Measurements from ENCODE around the gene RPGRIP1L. TPM values are rescaled to one million over a fixed set of nuclear protein-coding genes. Genes with fewer than 3 reads are reported as not detected.

The RPGRIP1L gene
- total RNA-seq, 1 experiment from 2014 or later = 9.8 TPM

DNA sequence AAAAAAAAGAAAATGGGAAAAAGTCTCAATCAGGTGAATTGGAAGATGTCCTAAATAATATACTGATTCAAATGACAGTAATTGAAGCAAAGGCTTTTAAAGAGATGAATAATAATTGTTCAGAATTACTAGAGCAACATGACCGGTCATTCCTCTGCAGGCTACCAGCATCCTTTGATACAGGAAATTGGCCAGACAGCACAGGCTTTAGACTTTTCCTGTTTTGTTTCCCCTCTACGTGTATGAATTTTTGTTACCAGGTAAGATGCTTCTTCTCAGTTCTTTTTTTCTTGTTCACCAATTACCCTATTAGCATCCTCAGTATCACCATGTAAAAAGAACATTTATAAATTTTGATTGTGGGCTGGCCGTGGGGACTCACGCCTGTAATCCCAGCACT, 77.5 kb downstream of the RPGRIP1L start (continued):
- TF ChIP-seq, protein P1, sequence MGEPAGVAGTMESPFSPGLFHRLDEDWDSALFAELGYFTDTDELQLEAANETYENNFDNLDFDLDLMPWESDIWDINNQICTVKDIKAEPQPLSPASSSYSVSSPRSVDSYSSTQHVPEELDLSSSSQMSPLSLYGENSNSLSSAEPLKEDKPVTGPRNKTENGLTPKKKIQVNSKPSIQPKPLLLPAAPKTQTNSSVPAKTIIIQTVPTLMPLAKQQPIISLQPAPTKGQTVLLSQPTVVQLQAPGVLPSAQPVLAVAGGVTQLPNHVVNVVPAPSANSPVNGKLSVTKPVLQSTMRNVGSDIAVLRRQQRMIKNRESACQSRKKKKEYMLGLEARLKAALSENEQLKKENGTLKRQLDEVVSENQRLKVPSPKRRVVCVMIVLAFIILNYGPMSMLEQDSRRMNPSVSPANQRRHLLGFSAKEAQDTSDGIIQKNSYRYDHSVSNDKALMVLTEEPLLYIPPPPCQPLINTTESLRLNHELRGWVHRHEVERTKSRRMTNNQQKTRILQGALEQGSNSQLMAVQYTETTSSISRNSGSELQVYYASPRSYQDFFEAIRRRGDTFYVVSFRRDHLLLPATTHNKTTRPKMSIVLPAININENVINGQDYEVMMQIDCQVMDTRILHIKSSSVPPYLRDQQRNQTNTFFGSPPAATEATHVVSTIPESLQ (CRISPR knock-in tag; IDR thresholded peaks at IDR 0.05) = no peak
- TF ChIP-seq MYBL2 (CRISPR knock-in tag; IDR thresholded peaks at IDR 0.05) (no peak), OVOL2 (CRISPR knock-in tag; IDR thresholded peaks at IDR 0.05; ENCODE audit: borderline replicate concordance) (no peak), ZNF219 (CRISPR knock-in tag; IDR thresholded peaks at IDR 0.05; ENCODE audit: borderline replicate concordance) (no peak), ESRRA (CRISPR knock-in tag; IDR thresholded peaks at IDR 0.05; ENCODE audit: borderline replicate concordance) (no peak), ZNF423 (CRISPR knock-in tag; IDR thresholded peaks at IDR 0.05) (no peak), NFYB (CRISPR knock-in tag; conservative IDR thresholded peaks at IDR 0.05; ENCODE audit: low read depth) (no peak), ZNF121 (CRISPR knock-in tag; IDR thresholded peaks at IDR 0.05) (no peak), CREM (CRISPR knock-in tag; IDR thresholded peaks at IDR 0.05) (no peak)
- TF ChIP-seq, protein P2, sequence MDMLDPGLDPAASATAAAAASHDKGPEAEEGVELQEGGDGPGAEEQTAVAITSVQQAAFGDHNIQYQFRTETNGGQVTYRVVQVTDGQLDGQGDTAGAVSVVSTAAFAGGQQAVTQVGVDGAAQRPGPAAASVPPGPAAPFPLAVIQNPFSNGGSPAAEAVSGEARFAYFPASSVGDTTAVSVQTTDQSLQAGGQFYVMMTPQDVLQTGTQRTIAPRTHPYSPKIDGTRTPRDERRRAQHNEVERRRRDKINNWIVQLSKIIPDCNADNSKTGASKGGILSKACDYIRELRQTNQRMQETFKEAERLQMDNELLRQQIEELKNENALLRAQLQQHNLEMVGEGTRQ (CRISPR knock-in tag; IDR thresholded peaks at IDR 0.05) = no peak
- TF ChIP-seq, protein P3, sequence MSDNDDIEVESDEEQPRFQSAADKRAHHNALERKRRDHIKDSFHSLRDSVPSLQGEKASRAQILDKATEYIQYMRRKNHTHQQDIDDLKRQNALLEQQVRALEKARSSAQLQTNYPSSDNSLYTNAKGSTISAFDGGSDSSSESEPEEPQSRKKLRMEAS (CRISPR knock-in tag; IDR thresholded peaks at IDR 0.05) = no peak
- TF ChIP-seq, protein P4, sequence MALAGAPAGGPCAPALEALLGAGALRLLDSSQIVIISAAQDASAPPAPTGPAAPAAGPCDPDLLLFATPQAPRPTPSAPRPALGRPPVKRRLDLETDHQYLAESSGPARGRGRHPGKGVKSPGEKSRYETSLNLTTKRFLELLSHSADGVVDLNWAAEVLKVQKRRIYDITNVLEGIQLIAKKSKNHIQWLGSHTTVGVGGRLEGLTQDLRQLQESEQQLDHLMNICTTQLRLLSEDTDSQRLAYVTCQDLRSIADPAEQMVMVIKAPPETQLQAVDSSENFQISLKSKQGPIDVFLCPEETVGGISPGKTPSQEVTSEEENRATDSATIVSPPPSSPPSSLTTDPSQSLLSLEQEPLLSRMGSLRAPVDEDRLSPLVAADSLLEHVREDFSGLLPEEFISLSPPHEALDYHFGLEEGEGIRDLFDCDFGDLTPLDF (CRISPR knock-in tag; IDR thresholded peaks at IDR 0.05) = no peak
- TF ChIP-seq, protein P5, sequence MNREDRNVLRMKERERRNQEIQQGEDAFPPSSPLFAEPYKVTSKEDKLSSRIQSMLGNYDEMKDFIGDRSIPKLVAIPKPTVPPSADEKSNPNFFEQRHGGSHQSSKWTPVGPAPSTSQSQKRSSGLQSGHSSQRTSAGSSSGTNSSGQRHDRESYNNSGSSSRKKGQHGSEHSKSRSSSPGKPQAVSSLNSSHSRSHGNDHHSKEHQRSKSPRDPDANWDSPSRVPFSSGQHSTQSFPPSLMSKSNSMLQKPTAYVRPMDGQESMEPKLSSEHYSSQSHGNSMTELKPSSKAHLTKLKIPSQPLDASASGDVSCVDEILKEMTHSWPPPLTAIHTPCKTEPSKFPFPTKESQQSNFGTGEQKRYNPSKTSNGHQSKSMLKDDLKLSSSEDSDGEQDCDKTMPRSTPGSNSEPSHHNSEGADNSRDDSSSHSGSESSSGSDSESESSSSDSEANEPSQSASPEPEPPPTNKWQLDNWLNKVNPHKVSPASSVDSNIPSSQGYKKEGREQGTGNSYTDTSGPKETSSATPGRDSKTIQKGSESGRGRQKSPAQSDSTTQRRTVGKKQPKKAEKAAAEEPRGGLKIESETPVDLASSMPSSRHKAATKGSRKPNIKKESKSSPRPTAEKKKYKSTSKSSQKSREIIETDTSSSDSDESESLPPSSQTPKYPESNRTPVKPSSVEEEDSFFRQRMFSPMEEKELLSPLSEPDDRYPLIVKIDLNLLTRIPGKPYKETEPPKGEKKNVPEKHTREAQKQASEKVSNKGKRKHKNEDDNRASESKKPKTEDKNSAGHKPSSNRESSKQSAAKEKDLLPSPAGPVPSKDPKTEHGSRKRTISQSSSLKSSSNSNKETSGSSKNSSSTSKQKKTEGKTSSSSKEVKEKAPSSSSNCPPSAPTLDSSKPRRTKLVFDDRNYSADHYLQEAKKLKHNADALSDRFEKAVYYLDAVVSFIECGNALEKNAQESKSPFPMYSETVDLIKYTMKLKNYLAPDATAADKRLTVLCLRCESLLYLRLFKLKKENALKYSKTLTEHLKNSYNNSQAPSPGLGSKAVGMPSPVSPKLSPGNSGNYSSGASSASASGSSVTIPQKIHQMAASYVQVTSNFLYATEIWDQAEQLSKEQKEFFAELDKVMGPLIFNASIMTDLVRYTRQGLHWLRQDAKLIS (CRISPR knock-in tag; IDR thresholded peaks at IDR 0.05; ENCODE audit: borderline replicate concordance) = no peak

DNA sequence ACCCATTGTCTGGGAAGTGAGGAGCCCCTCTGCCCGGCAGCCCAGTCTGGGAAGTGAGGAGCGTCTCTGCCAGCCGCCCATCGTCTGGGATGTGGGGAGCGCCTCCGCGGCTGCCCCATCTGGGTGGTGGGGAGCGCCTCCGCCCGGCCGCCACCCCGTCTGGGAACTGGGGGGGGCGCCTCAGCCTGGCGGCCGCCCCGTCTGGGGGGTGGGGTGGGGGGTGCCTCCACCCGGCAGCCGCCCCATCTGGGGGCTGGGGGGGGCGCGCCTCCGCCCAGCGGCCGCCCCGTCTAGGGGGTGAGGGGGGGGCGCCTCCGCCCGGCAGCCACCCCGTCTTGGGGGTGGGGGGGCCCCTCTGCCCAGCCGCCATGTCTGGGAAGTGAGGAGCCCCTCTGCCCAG, 78.4 kb downstream of the RPGRIP1L start:
- POLR2A ChIA-PET = no interaction called here
- DNase-seq (ENCODE audit: low spot score) = no peak
- Mint-ChIP-seq H3K27me3 (ENCODE audit: low read depth) (no peaks in the 10 kb centered on the region), H3K27ac (no peak overlapping the region), H3K4me1 (peaks cover 5% of the 10 kb centered on the region), H3K4me3 (no peak overlapping the region), H3K36me3 (peaks cover 7% of the 10 kb centered on the region; the same call in 1 of the 2 replicates), H3K9me3 (peaks cover 4% of the 10 kb centered on the region)
- CTCF ChIA-PET = no interaction called here
- no peak for ATAC-seq
- TF ChIP-seq ZNF423 (CRISPR knock-in tag; IDR thresholded peaks at IDR 0.05) (no peak), HMGA2 (CRISPR knock-in tag; IDR thresholded peaks at IDR 0.05) (no peak), SMAD4 (CRISPR knock-in tag; IDR thresholded peaks at IDR 0.05) (no peak), SMAD3 (CRISPR knock-in tag; IDR thresholded peaks at IDR 0.05; ENCODE audit: borderline replicate concordance) (no peak), RORB (CRISPR knock-in tag; IDR thresholded peaks at IDR 0.05) (no peak), ETV6 (CRISPR knock-in tag; IDR thresholded peaks at IDR 0.05) (no peak), JAZF1 (CRISPR knock-in tag; IDR thresholded peaks at IDR 0.05) (no peak), OVOL2 (CRISPR knock-in tag; IDR thresholded peaks at IDR 0.05; ENCODE audit: borderline replicate concordance) (no peak), GRHL2 (CRISPR knock-in tag; IDR thresholded peaks at IDR 0.05; ENCODE audit: insufficient replicate concordance, severe bottlenecking) (no peak)
- TF ChIP-seq, protein P6, sequence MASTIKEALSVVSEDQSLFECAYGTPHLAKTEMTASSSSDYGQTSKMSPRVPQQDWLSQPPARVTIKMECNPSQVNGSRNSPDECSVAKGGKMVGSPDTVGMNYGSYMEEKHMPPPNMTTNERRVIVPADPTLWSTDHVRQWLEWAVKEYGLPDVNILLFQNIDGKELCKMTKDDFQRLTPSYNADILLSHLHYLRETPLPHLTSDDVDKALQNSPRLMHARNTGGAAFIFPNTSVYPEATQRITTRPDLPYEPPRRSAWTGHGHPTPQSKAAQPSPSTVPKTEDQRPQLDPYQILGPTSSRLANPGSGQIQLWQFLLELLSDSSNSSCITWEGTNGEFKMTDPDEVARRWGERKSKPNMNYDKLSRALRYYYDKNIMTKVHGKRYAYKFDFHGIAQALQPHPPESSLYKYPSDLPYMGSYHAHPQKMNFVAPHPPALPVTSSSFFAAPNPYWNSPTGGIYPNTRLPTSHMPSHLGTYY (CRISPR knock-in tag; IDR thresholded peaks at IDR 0.05) = no peak
- TF ChIP-seq, protein P7, sequence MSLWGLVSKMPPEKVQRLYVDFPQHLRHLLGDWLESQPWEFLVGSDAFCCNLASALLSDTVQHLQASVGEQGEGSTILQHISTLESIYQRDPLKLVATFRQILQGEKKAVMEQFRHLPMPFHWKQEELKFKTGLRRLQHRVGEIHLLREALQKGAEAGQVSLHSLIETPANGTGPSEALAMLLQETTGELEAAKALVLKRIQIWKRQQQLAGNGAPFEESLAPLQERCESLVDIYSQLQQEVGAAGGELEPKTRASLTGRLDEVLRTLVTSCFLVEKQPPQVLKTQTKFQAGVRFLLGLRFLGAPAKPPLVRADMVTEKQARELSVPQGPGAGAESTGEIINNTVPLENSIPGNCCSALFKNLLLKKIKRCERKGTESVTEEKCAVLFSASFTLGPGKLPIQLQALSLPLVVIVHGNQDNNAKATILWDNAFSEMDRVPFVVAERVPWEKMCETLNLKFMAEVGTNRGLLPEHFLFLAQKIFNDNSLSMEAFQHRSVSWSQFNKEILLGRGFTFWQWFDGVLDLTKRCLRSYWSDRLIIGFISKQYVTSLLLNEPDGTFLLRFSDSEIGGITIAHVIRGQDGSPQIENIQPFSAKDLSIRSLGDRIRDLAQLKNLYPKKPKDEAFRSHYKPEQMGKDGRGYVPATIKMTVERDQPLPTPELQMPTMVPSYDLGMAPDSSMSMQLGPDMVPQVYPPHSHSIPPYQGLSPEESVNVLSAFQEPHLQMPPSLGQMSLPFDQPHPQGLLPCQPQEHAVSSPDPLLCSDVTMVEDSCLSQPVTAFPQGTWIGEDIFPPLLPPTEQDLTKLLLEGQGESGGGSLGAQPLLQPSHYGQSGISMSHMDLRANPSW (CRISPR knock-in tag; conservative IDR thresholded peaks at IDR 0.05; ENCODE audit: low read depth) = no peak
- TF ChIP-seq, protein P8, sequence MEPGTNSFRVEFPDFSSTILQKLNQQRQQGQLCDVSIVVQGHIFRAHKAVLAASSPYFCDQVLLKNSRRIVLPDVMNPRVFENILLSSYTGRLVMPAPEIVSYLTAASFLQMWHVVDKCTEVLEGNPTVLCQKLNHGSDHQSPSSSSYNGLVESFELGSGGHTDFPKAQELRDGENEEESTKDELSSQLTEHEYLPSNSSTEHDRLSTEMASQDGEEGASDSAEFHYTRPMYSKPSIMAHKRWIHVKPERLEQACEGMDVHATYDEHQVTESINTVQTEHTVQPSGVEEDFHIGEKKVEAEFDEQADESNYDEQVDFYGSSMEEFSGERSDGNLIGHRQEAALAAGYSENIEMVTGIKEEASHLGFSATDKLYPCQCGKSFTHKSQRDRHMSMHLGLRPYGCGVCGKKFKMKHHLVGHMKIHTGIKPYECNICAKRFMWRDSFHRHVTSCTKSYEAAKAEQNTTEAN (CRISPR knock-in tag; IDR thresholded peaks at IDR 0.05) = no peak

Data from WTC11 (cell line).